GM18505 (cell line): ENCODE measurements around the gene PRSS33.
A peak's percentile ranks its signal among the peaks of the same experiment; 100 is the strongest.

Source experiments
- ATAC-seq: cut with Tn5 transposase; IDR thresholded peaks from one replicate; pipeline ENCODE4 v1.9.1; 2021; ENCODE audit not compliant: unreplicated experiment
- POLR2A ChIP-seq: IDR thresholded peaks from 4 replicates; pipeline ENCODE4 v1.6.1; 2011; ENCODE audit warnings: borderline replicate concordance; ENCODE audit not compliant: insufficient read depth, insufficient read length; ENCODE audit errors: extremely low read depth

Gene PRSS33

GRCh38 chr16:2783581-2784357 is 3.6 kb downstream of the PRSS33 start:
- TF ChIP-seq POLR2A = no peak
- no peak for ATAC-seq

GRCh38 chr16:2782583-2783351 is 4.6 kb downstream of the PRSS33 start:
- no peak for ATAC-seq

GRCh38 chr16:2779978-2780898 is 7.1 kb downstream of the PRSS33 start:
- TF ChIP-seq POLR2A = no peak
- no peak for ATAC-seq

More at GRCh38 chr16:2782583-2783351, 4.6 kb downstream of the PRSS33 start:
- no peak for TF ChIP-seq POLR2A

DNA sequence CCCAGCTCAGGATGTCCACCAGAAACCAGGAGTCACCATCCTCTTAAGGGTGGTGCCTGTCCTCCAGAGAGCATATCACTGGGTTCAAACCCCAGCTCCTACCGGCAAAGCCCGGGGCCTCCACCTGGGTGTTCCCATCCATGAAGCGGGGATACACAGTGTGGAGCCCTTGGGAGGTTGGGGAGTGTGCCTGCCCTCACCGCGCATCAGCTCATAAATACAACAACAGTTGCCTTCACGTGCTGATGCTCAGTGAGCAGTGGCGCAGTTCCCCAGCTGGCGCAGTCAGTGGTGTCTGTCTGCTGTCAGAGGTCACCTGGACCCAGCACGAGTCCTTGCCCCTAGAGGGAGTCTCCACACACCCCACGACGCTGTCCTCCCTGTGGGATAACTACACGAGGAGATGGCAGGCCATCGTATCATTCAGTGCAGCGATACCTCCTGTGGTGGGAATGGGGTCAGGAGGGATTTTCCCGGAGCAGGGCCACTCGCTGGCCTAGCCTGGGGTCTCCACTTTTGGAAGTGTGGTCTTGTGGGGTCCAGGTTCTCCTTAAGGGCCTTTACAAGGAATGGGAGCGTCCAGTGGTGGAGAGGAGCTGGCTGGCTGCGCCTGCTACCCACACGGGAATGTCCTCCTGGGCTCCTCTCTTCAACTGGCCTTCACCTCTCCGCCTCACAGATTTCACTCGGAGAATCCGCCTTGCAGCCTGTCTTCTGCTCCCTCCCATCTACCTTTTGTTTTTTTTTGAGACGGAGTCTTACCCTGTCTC is 8.0 kb downstream of the PRSS33 start:
- peak; percentile 53 for TF ChIP-seq POLR2A
- no peak for ATAC-seq

DNA sequence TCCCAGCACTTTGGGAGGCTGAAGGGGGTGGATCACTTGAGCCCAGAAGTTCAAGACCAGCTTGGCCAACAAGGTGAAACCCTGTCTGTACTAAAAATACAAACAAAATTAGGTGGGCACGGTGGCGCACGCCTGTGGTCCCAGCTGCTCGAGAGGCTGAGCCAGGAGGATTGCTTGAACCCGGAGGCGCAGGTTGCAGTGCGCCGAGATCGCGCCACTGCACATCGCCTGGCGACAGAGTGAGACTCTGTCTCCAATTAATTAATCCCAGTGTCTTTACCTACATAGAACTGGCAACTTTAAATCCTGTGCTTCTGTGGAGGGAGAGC is 8.8 kb downstream of the PRSS33 start:
- TF ChIP-seq POLR2A = no peak
- no peak for ATAC-seq

DNA sequence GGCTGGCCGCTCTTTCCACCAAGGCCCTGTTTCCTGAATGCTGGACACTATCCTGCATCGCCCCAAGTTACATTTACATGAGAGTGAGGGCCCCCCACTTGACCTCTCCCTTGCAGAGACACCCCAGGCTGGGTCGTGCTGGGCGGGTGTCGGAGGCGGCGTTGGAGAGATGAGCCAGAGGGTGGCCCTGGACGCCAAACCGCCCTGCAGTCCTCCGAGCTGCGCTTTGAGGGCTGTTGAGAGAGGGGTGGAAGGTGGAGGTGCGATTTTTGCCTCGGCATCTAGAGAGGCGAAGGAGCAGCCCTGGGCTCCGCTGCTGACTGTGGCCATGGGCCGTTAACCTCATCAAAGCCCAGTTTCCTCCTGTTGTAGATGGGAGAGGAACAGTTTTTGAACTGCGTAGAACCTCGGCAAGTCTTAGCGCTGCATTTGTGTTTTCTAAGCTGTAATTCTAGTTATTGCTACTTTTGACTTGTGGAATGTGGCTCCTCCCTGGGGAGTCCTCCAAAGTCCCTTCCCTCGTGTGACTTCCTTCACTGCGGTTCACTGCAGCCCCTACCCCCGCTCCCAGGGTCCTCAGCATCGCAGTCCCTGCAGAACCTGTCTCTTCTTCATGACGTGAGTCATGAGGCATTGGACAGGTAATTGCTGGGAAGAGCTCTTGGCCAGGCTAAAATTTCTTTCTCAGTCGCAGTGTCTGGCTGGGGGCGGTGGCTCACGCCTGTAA is 9.3 kb downstream of the PRSS33 start:
- no peak for ATAC-seq
- TF ChIP-seq POLR2A = peak; percentile 24

DNA sequence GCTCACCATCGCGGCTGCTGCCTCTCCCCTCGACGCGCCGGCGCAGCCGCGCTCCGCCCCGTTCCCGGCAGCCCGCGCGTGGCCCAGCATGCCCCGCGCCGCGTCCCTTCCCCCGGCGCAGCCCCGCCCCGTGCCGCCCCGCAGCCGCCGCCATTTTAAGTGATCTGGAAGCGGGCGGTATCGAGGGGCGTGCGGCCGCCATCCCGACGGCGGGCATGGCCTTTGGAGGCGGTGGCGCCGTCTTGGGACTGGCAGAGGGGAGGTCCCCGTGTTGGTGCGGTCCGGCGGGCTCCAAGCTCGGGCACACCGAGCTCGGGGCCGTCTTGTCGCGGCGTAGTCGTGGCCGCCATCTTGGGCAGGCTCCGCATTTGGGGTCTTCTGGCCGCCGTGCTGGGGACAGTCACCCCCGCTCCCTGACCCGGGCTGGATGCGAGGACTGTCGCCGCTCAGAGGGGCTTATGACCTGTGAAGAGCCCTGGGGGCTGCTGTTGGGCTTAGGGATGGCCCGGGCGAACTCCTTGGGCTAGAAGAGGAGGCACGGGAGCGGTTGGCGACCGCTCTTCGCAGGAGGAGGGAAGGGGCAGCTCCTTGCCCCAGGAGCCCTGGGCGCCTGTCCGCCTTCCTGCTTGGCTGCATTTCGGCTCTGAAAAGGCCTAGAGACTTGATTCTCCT is 10.0 kb downstream of the PRSS33 start, which contains the start of gene ELOB:
Gene ELOB, minus strand, starts transcription at position 50 of the 672 bp plus-strand sequence. Its CDS starts 41 bp downstream, at position 9.
- TF ChIP-seq POLR2A = peak; percentile 79
- ATAC-seq = peak; percentile 78

- TF ChIP-seq POLR2A = no peak
- ATAC-seq = peak; percentile 37
Measured at GRCh38 chr16:2776500-2777139, 10.7 kb downstream of the PRSS33 start.

DNA sequence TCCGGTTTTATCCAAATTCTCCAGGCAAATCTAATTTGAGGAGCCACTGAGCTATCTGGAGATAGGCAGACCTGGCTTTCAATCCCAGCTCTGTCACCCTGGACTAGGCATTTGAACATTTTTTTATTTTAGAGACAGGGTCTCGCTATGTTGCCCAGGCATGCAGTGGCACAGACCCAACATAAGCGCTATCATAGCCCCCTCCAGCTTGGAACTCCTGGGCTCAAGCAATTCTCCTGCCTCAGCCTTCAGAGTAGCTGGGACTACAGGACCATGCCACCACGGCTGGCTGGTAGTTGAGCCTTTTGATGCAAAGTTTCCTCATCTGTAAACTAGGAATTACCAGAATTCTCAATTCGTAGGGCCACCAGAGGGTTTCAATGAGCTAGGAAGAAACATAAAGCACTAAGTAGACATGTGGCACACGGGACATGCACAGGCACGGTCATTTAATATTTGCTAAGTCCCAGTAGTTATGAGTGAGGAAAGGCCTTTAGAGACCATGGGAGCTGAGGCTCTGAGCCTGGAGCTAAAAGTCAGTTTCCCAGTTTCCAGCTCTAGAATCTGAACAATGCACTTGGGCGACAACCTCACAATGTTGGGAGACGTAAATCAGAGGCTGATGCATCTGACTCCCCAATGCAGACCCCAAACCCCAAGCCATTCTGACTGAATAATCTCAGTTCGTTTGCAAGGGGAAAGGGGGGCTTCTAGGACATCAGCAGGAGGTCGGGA is 11.4 kb downstream of the PRSS33 start:
- no peak for ATAC-seq
- TF ChIP-seq POLR2A = no peak

- no peak for TF ChIP-seq POLR2A
- ATAC-seq = no peak
Measured at GRCh38 chr16:2775131-2775716, 12.1 kb downstream of the PRSS33 start.

DNA sequence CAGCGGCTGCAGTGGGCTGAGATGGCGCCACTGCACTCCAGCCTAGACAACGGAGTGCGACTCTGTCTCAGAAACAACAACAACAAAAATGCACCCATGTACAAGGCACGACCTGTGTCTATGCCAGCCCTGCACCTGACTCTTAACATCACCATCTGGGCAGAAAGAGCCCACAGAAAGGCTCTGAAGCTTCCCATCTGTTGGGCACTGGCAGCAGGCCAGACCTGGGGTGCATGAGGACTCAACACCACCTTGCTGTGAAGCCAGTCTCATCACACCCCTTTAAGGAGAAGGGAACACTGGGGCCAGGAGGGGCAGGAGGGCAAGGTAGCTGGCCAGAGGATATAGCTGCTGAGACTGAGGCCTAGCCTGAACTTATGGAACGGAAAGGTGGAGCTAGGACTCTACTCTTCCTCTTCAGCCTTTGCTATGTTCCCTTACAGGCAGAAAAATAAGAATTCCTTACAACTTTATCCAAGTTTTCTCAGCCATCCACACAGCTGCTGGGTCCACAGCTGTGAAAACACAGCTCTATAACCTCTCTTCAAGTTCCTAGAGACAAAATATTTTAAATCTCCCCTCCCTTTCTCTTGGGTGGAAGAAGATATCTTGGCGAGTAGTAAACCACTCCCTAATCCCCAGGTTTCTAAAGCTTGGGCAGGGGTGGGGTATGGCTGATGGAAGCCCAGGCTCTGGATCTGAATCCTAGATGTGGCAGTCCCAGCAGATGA is 13.0 kb downstream of the PRSS33 start:
- ATAC-seq = no peak
- TF ChIP-seq POLR2A = no peak
